CD14-positive monocyte (primary cell): ENCODE measurements around the gene KLC4. TPM values are rescaled to one million over a fixed set of nuclear protein-coding genes. Genes with fewer than 3 reads are reported as not detected.
A peak's percentile ranks its signal among the peaks of the same experiment; 100 is the strongest.

Source experiments
- DNase-seq, 3 donors: peaks; one replicate each; pipeline ENCODE4 v3.0.0-alpha.2; 2011 to 2022
- H2AFZ ChIP-seq: 2 replicates; pipeline ENCODE4 v1.6.0; 2012; ENCODE audit warnings: mild to moderate bottlenecking, low read depth, low read length, inconsistent platforms; ENCODE audit not compliant: insufficient read depth, poor library complexity, severe bottlenecking
- H3K27ac ChIP-seq, 2 donors: 1 replicate in 1 of 2; 2 replicates in 1 of 2; pipeline ENCODE4 v1.5.1; 2012 to 2013; ENCODE audit warnings: low read length in 2 of 2, control low read depth in 1 of 2, inconsistent platforms in 1 of 2, low read depth in 1 of 2, mild to moderate bottlenecking in 1 of 2
- H3K27me3 ChIP-seq, 2 donors: one replicate each; pipeline versions ENCODE4 v1.6.0 to v1.6.1; 2011 to 2013; ENCODE audit warnings: low read length in 2 of 2; ENCODE audit not compliant: control insufficient read depth in 2 of 2, insufficient read depth in 2 of 2
- H3K36me3 ChIP-seq, 2 donors: replicated peaks in 1 of 2; 1 replicate in 1 of 2; 2 replicates in 1 of 2; pipeline versions ENCODE4 v1.5.1 to v1.6.1; 2012 to 2013; ENCODE audit warnings: low read length in 2 of 2, control low read depth in 1 of 2, inconsistent platforms in 1 of 2, mild to moderate bottlenecking in 1 of 2; ENCODE audit not compliant: insufficient read depth in 2 of 2, control insufficient read depth in 1 of 2
- H3K4me1 ChIP-seq, 2 donors: 1 replicate in 1 of 2; 2 replicates in 1 of 2; pipeline versions ENCODE4 v1.5.1 to v1.6.1; 2012 to 2013; ENCODE audit warnings: low read length in 2 of 2, control low read depth in 1 of 2, inconsistent platforms in 1 of 2, mild to moderate bottlenecking in 1 of 2, moderate library complexity in 1 of 2; ENCODE audit not compliant: insufficient read depth in 2 of 2, control insufficient read depth in 1 of 2
- H3K4me2 ChIP-seq: replicated peaks from 2 replicates; pipeline ENCODE3; 2012; ENCODE audit warnings: low read length, moderate library complexity, mild to moderate bottlenecking; ENCODE audit not compliant: poor library complexity, severe bottlenecking; ENCODE audit errors: extremely low read depth
- H3K4me3 ChIP-seq, 3 experiments: fragments of 200-600 bp in 1 of 3; sonication (generic) in 1 of 3; replicated peaks in 1 of 3; 1 replicate in 2 of 3; 2 replicates in 1 of 3; pipeline ENCODE4 v1.5.1; 2011 to 2013; ENCODE audit warnings: low read length in 3 of 3, mild to moderate bottlenecking in 3 of 3, control low read depth in 2 of 3, low read depth in 2 of 3, inconsistent platforms in 1 of 3, moderate library complexity in 1 of 3
- H3K79me2 ChIP-seq: 2 replicates; pipeline ENCODE4 v1.6.0; 2012; ENCODE audit warnings: mild to moderate bottlenecking, control low read depth, inconsistent platforms, low read length, moderate library complexity; ENCODE audit not compliant: insufficient read depth
- H3K9ac ChIP-seq: 2 replicates; pipeline ENCODE4 v1.6.0; 2017; ENCODE audit warnings: low read length, mild to moderate bottlenecking; ENCODE audit not compliant: insufficient read depth, poor library complexity, severe bottlenecking
- H3K9me3 ChIP-seq, 2 donors: replicated peaks in 1 of 2; 1 replicate in 1 of 2; 2 replicates in 1 of 2; pipeline versions ENCODE4 v1.5.1 to v1.6.1; 2012 to 2013; ENCODE audit warnings: low read length in 2 of 2, control low read depth in 1 of 2; ENCODE audit not compliant: control insufficient read depth in 1 of 2, insufficient read depth in 1 of 2
- H4K20me1 ChIP-seq: 2 replicates; pipeline ENCODE4 v1.6.0; 2012; ENCODE audit warnings: mild to moderate bottlenecking, low read length, control low read depth, moderate library complexity; ENCODE audit not compliant: insufficient read depth
- H3K27ac Mint-ChIP-seq, 7 donors: one replicate each; pipeline ENCODE4 v1.8.0; 2020; ENCODE audit warnings: mild to moderate bottlenecking in 7 of 7, mixed read lengths in 7 of 7, moderate library complexity in 6 of 7, inconsistent platforms in 2 of 7
- H3K27me3 Mint-ChIP-seq, 3 donors: one replicate each; pipeline ENCODE4 v1.8.0; 2021 to 2022; ENCODE audit warnings: low read depth in 3 of 3, mild to moderate bottlenecking in 3 of 3, mixed read lengths in 3 of 3, moderate library complexity in 3 of 3, inconsistent platforms in 1 of 3
- H3K36me3 Mint-ChIP-seq, 2 donors: one replicate each; pipeline ENCODE4 v1.8.0; 2020; ENCODE audit warnings: mixed read lengths in 2 of 2, inconsistent platforms in 1 of 2, mild to moderate bottlenecking in 1 of 2
- H3K4me1 Mint-ChIP-seq: one replicate; pipeline ENCODE4 v1.8.0; 2020; ENCODE audit warnings: mild to moderate bottlenecking, mixed read lengths
- H3K4me3 Mint-ChIP-seq, 2 donors: one replicate each; pipeline ENCODE4 v1.8.0; 2020; ENCODE audit warnings: mild to moderate bottlenecking in 2 of 2, mixed read lengths in 2 of 2, moderate library complexity in 1 of 2
- H3K9me3 Mint-ChIP-seq, 7 donors: one replicate each; pipeline ENCODE4 v1.8.0; 2020 to 2022; ENCODE audit warnings: mixed read lengths in 7 of 7, mild to moderate bottlenecking in 6 of 7, moderate library complexity in 6 of 7, inconsistent platforms in 2 of 7
- CTCF ChIP-seq: fragments of 200-600 bp; IDR thresholded peaks from one replicate; pipeline ENCODE4 v1.8.0; 2022; ENCODE audit warnings: antibody characterized with exemption, mild to moderate bottlenecking
- WGBS: methylation state at CpG from one replicate; pipeline ENCODE4 v1.1.5; 2013; ENCODE audit warnings: missing lambda C conversion rate; ENCODE audit not compliant: insufficient coverage; 5-methylcytosine and 5-hydroxymethylcytosine counted together
- intact Hi-C, 2 donors: fragments of 100-400 bp; cut with micrococcal nuclease; formaldehyde crosslinking; loops; one replicate each; pipeline versions ENCODE4 v1.15.0 to v1.15.1; 2023
- polyA plus RNA-seq, 3 donors: library from polyadenylated mRNA; depleted of rRNA in 1 of 3; unstranded in 2 of 3; stranded (reverse) in 1 of 3; fragments of 300-500 nt in 2 of 3; fragments of >200 nt in 1 of 3; fragmentation: Illumina TruSeq in 2 of 3; gene quantifications; 1 replicate in 2 of 3; 2 replicates in 1 of 3; pipeline ENCODE4 v1.2.3, GENCODE V29; 2012 to 2021

KLC4 gene
- polyA plus RNA-seq, 3 donors, result 6.0 to 16.2 (median 6.1) TPM

DNA sequence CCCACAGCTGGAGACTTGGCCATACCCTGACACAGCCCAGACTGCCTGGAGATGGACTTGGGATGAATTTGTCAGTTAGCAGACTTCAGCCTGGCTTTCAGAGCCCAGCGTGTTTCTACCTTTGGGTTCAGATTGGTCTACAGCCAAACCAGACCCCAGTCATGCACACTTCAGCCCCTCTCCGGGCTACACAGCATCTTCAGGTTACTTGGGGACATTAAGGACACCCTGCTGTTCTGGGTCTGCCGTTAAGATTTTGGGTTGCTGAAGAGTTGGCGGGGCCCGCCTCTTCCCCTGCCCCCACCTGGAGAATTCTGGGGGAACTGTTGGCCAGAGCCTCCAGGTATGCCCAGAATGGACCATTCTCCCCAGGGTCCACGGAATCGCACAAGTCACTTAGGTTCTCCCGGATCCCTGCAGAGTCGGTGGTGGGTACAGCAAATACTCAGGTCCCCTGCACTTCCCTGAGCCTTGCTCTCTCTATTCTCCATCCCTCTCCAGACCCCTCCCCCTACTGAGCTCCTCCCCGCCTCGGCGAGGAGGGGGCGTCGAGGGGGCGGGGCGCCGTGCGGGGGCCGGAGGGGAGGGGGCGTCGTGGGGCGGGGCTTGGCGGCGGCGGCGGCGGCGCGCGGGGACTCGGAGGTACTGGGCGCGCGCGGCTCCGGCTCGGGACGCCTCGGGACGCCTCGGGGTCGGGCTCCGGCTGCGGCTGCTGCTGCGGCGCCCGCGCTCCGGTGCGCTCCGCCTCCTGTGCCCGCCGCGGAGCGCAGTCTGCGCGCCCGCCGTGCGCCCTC is 16.4 kb downstream of the KLC4 start, which contains the start of gene PTK7:
PTK7 (plus strand) TSS at position 645 of the 794 bp plus-strand sequence. CDS start 175 bp downstream, outside the sequence.
- Mint-ChIP-seq H3K4me1 (peaks cover 15% of the 10 kb centered on the region), H3K27ac (peak within 1 kb of the TSS in 1 of 7 donors; percentile 57), H3K27me3 (peaks cover 24 to 32% (median 30%) of the 10 kb centered on the region in 3 donors), H3K36me3 (peaks cover 10 to 15% of the 10 kb centered on the region in 2 donors), H3K4me3 (peak within 1 kb of the TSS; percentile 72 to 91), H3K9me3 (peaks cover 0 to 3% (median 0%) of the 10 kb centered on the region in 7 donors)
- no peaks in the 10 kb centered on the region for H3K36me3 ChIP-seq
- H3K9ac ChIP-seq, result peak within 1 kb of the TSS; percentile 47
- H4K20me1 ChIP-seq, result no peaks in the 10 kb centered on the region
- TF ChIP-seq CTCF, result no peak
- H3K27me3 ChIP-seq, result peaks cover 2 to 18% of the 10 kb centered on the region in 2 donors
- H2AFZ ChIP-seq, result peak within 1 kb of the TSS; percentile 79
- no peaks in the 10 kb centered on the region for H3K9me3 ChIP-seq
- H3K4me3 ChIP-seq, result peak within 1 kb of the TSS; percentile 11 to 77 (median 29)
- no peak for DNase-seq
- H3K27ac ChIP-seq, result no peak within 1 kb of the TSS
- intact Hi-C loops, result no loop called here
- H3K79me2 ChIP-seq, result no peaks in the 10 kb centered on the region
- H3K4me1 ChIP-seq, result peaks cover 13 to 17% of the 10 kb centered on the region in 2 donors
- 4% methylated on average over 54 of the region's 60 CpGs for WGBS
- H3K4me2 ChIP-seq, result peak within 1 kb of the TSS; percentile 92

DNA sequence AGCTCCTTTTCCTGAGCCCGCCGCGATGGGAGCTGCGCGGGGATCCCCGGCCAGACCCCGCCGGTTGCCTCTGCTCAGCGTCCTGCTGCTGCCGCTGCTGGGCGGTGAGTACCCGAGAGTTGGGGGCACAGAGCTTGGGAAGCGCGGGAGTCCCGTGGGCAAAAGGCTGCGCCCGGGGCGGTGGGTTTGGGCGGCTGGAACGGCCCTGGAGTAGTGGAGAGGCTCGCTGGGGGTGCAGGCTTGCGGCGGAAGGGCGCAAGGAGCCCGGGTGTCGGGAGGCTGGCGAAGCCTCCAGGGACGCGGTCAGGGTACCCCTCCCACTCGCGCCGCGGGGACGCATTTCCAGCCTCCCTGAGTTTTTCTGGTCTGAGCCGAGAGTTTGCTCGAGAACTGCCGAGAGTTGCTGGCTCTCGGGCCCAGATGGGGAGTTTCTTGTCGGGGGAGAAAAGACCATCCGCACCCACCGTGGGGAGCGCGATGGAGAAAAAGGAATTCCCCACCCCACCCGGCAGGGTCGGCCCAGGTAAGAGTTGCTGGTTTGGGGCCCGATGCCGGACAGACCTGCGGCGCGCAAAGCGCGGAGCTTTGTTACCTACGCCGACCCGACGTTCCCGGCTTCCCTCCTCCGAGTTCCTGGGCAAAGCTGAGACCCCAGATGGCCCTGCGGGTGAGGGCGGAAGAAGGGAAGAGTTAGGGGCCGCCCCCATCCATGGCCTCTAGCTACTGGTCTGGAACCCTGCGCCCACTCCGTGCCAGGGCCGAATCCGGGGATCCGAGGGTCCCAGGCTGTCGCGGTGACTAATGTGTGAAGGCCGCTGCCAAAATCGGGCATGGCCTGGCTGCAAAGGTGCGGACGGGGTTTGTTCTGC is 17.3 kb downstream of the KLC4 start:
- H2AFZ ChIP-seq, result peak overlapping the region; percentile 79
- peak overlapping the region; percentile 92 for H3K4me2 ChIP-seq
- no peak for DNase-seq
- peak overlapping the region; percentile 72 to 91 for H3K4me3 Mint-ChIP-seq
- H3K9ac ChIP-seq, result peak overlapping the region; percentile 47
- peaks cover 10 to 13% of the 10 kb centered on the region in 2 donors for H3K36me3 Mint-ChIP-seq
- H3K36me3 ChIP-seq, result no peaks in the 10 kb centered on the region
- no peak overlapping the region for H3K27ac Mint-ChIP-seq
- H3K4me1 ChIP-seq, result peaks cover 13 to 17% of the 10 kb centered on the region in 2 donors
- TF ChIP-seq CTCF, result no peak
- no peaks in the 10 kb centered on the region for H4K20me1 ChIP-seq
- H3K79me2 ChIP-seq, result no peaks in the 10 kb centered on the region
- peaks cover 0 to 3% (median 0%) of the 10 kb centered on the region in 7 donors for H3K9me3 Mint-ChIP-seq
- WGBS, result under 1% methylated on average over 63 of the region's 72 CpGs
- intact Hi-C loops, result no loop called here
- H3K27me3 ChIP-seq, result peaks cover 2 to 18% of the 10 kb centered on the region in 2 donors
- peaks cover 24 to 32% (median 32%) of the 10 kb centered on the region in 3 donors for H3K27me3 Mint-ChIP-seq
- no peaks in the 10 kb centered on the region for H3K9me3 ChIP-seq
- H3K27ac ChIP-seq, result no peak overlapping the region
- peak overlapping the region; percentile 11 to 77 (median 29) for H3K4me3 ChIP-seq
- H3K4me1 Mint-ChIP-seq, result peaks cover 15% of the 10 kb centered on the region
